Left hindlimb (tissue), 1 donor: ENCODE results near the gene MEGF6.

Experiments used
- DNase-seq: peaks from one replicate; pipeline ENCODE4 v3.0.0-alpha.2; 2018

The MEGF6 gene

GRCh38 chr1:3642919-3643675 lies 31.8 kb upstream of the MEGF6 start:
- no peak for DNase-seq

- no peak for DNase-seq
Measured at GRCh38 chr1:3641816-3642215, 30.5 kb upstream of the MEGF6 start.

GRCh38 chr1:3641046-3641760 lies 29.9 kb upstream of the MEGF6 start:
- DNase-seq, result no peak

GRCh38 chr1:3640121-3640837 lies 29.0 kb upstream of the MEGF6 start:
- no peak for DNase-seq

DNA sequence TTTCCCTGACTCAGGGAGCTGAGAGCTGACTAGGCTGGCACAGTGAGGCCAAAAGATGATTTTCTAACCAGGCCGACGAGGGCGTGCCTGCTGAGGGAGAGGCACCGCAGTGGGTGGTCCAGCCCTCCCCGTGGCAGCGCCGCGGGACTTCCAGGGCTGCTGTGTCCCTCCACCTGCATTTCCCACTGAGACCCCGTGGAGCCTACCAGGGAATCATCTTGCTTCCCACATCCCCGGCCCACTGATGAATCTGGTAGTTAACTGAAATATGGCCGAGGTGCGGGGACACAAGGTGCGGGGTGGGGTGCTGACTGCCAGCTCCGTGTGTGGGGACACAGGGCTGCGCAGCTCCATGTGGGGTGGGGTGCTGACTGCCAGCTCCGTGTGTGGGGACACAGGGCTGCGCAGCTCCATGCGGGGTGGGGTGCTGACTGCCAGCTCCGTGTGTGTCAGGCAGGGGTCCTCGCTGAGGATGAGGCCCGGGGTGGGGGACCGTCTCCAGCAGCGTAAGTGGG lies 28.1 kb upstream of the MEGF6 start:
- DNase-seq, result no peak

- no peak for DNase-seq
Measured at GRCh38 chr1:3638676-3639075, 27.4 kb upstream of the MEGF6 start.

- no peak for DNase-seq
Measured at GRCh38 chr1:3638027-3638426, 26.7 kb upstream of the MEGF6 start.

DNA sequence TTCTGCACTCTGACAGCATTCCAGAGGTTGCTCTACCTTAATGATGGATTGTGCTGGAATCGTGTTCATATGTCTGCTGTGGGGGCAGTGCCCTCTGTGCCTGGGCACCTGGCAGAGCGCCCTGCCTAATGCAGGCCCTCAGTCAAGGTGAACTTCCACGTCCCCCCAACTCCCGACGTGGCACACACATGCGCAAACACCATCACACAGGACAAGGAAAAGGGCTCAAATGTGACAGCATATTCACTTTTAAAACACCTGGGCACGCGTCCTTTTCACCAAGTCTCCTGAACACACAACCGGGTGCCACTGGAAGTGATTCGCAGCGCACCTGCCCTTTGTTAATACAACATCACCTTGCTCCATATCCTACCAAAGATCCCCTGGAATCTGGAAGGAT lies 25.2 kb upstream of the MEGF6 start:
- no peak for DNase-seq

DNA sequence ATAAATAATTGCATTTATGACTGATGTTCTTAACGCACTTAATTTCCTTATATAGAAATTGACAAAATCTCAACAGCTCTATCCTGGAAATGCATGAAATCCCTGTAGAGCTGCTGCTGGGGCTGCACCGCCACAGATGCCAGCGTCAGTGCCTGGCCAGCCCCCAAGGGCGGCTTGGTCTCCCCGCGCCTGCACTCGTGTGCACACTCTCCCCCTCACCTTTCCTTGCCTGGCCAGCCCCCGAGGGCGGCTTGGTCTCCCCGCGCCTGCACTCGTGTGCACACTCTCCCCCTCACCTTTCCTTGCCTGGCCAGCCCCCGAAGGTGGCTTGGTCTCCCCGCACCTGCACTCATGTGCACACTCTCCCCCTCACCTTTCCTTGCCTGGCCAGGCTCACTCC lies 24.8 kb upstream of the MEGF6 start:
- DNase-seq, result no peak

GRCh38 chr1:3634059-3634800 lies 22.9 kb upstream of the MEGF6 start:
- no peak for DNase-seq

DNA sequence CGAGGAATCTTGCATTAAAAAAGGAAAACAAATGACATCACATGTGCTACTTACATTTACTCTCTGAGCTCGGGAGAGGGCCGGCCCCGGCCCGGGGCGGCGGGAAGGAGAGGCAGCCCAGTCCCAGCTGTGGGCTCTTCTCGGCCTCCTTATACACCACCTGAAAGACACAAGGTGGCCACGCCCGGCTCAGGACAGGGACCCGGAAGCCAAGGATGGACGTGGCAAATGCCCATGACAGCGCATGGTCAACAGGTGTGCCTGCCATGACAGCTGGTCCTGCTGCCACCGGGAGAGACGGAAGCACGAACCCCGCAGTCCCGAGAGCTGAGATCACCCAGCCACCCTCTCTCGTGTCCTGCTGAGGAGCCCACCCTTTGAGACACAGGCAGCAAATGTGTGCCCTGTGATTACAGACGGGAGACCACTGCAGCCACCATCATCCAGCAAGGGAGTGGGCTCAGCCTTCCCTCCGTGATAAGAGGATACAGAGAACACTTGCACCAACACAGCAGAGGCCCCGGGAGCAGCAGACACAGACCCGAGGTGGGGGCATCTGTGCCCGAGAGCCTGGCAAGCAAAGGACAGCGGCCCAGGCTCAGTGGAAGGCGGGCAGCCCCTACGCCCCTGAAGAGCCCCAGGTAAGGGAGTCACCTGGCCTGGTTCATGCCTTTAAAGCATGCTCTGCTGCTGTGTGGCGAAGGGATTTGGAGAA lies 22.2 kb upstream of the MEGF6 start:
- no peak for DNase-seq

DNA sequence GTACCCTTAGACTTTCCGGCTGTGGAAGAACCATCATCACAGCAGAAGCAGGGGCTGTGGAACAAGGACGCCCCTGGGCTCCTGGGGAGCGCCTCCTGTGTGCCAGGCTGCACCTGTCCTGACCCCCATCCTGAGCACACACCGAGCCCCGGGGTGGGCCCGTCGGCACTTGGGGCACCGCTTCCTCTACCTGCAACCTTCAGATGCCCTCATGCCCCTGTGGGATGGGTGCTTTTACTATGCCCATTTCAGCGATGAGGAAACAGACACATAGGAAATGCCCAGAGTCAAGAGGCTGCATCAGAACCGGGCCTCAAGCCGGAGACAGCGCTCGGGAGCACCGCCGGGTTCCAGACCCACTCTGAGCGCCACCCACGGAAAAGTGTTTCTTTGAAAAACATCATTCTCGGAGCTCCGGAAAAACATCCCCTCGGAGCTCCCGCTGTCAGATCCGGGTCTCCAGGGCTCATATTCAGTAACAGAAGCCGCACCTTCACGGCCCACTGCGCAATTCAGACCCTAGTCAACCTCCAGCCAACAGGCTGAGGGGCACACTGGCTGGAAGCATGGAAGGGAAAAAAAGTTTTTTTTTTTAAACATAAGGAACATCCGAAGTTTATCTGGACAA lies 21.5 kb upstream of the MEGF6 start:
- DNase-seq, result no peak

GRCh38 chr1:3632298-3632697 lies 21.0 kb upstream of the MEGF6 start:
- no peak for DNase-seq

DNA sequence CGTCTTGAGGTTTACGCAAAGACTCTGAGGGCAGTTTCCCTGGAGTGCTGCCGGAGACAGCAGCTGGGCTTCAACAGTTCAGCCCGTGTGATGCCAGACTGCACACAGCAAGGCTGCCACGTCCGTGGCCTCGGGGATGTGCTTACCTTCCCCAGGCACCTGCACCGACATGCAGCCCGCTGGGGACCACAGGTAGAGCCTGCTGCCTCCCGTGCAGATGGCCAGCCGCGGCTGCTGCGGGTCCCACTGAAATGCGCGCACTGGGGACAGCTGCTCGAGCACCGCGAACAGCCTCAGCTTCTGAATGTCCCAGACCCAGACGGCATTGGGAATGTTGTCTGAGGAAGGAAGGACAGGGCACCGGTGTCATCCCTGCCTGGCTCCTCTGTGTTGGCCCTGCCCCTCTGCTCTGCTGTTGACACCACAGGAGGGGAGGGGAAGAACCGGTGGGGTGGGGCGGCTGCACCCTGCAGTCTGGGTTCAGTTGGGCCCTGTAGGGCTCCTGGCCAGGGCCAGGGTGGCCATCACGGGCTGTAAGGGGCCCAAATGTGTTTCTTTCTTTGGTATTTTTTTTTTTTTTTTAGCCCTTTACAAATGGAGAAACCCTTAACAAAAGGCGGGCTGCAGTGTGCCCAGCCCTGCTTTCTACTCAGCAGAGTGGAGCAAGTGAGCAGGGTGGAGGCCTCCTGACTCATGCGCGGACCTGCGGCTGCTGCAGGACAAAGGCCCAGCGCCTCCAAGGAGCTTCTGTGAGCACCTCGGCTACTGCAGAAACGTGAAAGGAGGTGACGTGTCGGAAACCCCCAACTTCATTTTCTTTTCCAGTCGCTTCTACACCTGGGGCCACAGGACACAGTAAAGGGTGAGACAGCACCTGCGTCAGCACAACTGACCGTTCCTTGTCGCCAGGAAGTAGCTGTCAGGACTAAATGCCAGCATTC lies 20.3 kb upstream of the MEGF6 start:
- no peak for DNase-seq

DNA sequence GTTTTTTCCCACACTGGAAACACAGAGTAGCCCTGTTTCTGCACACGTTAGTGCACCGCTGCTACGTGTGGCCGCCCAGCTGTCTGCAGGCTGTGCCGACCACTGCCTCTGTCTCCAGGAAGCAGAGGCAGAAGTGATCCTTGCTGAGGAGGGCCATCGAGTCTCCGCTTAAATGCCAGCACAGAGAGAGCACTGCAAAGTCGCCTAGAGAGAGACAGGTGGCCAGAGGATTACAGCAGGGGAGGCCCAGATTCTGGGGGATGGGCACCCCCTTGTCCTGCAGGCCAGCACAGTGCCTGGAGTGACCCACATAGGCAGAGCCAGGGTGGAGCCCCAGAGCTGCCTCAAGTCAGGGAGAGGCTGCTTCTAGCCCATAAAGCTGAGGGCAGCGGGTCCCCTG lies 19.6 kb upstream of the MEGF6 start:
- no peak for DNase-seq

DNA sequence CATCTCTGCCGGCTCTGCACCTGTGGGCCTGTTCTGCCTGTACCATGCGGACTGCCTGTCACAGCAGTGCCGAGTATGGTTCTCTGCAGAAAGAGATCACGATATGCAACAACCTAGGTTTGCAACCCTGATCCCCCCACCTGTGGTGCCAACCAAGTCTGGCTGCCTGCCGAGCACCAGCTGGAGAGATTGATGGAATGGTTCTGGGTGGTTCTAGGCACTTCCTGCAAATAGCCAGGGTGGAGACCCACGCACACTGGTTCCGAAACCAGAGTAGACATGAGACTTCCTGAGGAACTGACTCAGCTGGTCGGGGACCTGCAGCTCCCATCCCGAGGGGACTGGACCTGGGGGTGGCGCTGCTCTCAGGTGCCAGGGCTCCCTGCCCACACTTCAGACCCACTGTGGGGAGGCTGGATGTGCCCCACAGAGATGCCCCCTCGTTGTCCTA lies 18.9 kb upstream of the MEGF6 start:
- DNase-seq, result no peak

- no peak for DNase-seq
Measured at GRCh38 chr1:3629561-3630160, 18.4 kb upstream of the MEGF6 start.

DNA sequence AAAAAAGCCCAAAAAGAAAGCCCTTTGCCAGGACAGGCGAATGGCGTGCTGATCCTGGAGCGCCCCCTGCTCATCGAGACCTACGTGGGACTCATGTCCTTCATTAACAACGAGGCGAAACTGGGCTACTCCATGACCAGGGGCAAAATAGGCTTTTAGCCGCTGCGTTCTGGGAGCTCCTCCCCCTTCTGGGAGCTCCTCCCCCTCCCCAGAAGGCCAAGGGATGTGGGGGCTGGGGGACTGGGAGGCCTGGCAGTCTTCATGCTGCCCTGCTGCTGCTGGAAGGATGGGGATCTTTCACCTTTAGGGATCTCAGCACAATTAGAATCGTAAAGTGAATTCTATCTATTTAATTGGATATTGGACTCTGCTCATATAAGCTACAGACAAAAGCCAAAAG lies 17.1 kb upstream of the MEGF6 start:
- no peak for DNase-seq

GRCh38 chr1:3627515-3628253 lies 16.4 kb upstream of the MEGF6 start:
- DNase-seq, result no peak
